ENCODE measurements around the gene ETV3L.

ETV3L gene

GRCh38 chr1:157096881-157097280 is 2.7 kb downstream of the ETV3L start:
- DNase-seq (ENCODE audit: low spot score), result no peak
- TF ChIP-seq CTCF (IDR thresholded peaks at IDR 0.05; ENCODE audit: extremely low read depth, missing control alignments), result no peak

DNA sequence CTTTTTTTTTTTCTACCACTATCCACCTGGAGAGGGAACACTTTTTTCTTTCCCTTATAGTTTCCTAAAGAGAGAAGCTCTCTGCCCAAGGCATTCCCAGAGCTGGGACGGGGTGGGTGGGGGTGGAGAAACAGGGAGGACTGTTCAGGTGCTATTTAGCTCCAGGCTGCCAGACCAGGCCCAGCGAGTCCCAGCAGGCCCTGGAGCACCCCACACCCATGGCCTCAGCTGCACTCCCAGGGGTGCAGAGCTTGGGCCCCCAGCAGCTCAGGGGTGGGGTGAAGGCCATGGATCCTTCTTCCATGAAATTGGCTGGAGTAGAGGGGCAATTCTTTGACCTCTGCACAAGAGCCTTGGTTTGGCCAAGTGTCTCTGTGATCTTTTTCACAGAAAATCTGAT is 4.1 kb downstream of the ETV3L start:
- DNase-seq (ENCODE audit: low spot score), result no peak
- no peak for TF ChIP-seq CTCF (IDR thresholded peaks at IDR 0.05; ENCODE audit: extremely low read depth, missing control alignments)

GRCh38 chr1:157095091-157095490 is 4.5 kb downstream of the ETV3L start:
- TF ChIP-seq CTCF (IDR thresholded peaks at IDR 0.05; ENCODE audit: extremely low read depth, missing control alignments), result no peak
- no peak for DNase-seq (ENCODE audit: low spot score)

DNA sequence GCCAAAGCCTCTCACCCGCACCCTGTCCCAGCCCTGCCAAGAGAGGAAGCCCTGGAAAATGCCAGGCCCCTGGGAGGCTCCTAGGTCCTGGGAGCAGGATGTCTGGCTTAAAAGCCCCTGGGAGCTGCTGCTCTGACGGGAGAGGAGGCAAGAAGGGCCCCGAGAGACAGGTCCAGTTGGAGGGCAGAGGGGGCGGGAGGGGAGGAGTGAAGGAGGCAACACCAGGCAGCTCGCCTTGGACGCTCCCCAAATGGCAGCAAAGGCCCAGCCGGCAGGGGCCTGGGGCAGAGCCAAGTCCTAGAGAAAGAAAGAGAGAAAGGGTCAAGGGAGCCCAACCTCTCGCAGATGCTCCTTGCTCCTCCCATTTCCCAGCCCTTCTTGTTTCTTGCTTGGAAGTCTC is 6.8 kb downstream of the ETV3L start:
- DNase-seq (ENCODE audit: low spot score), result no peak
- TF ChIP-seq CTCF (IDR thresholded peaks at IDR 0.05; ENCODE audit: extremely low read depth, missing control alignments), result no peak

DNA sequence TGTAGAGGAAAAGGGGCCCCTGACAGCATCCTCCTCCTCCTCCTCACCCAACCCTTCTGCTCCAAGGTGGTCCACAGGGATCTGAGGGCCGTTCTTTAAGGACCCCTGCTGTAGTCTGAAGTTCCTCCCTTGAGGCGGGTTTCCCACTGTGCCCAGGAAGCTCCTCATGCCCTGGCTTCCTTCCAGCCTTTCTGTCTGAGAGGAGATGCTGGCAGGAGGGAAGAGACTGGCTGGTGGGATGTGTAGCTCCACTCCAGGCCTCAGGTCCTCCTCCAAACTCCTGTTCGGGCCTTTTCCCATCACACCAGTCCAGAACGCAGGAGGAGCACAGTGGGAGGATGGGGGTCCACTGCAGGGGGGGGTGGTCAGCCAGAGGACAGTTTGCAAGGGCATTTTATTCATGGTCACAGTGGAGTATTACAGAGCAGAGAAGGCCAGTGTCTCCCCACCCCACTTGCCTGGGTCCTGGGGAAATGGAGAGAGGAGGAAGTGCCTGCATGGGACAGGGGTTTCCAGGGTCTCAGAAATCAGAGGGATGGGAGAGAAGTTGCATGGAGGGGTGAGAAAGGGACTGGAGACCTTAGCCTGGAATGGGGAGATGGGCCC is 7.8 kb downstream of the ETV3L start:
- TF ChIP-seq CTCF (IDR thresholded peaks at IDR 0.05; ENCODE audit: extremely low read depth, missing control alignments), result no peak
- no peak for DNase-seq (ENCODE audit: low spot score)

- no peak for TF ChIP-seq CTCF (IDR thresholded peaks at IDR 0.05; ENCODE audit: extremely low read depth, missing control alignments)
- no peak for DNase-seq (ENCODE audit: low spot score)
Measured at GRCh38 chr1:157091186-157091585, 8.4 kb downstream of the ETV3L start.

DNA sequence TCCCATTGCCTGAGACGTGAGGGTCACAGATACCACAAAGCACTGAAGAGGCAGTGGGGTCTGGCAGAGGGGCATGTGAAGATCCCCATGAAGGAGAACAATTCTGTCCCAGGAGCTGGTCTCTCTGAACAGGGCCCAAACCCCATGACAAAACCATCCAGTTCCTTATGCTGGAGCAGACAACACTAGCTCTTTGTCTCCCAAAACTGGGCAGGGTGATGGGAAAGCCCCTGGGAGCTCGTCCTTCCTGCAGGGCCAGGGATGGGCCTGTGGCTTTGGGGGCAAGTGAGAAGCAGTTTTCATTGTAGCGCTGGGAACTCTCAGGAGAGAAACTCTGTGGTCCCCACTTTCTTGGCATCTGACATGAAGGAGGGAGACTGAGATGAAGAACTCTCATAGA is 8.8 kb downstream of the ETV3L start:
- no peak for DNase-seq (ENCODE audit: low spot score)
- TF ChIP-seq CTCF (IDR thresholded peaks at IDR 0.05; ENCODE audit: extremely low read depth, missing control alignments), result no peak

Measured in GM20000 (cell line).